Mesodermal cell (in vitro differentiated cells): ENCODE measurements around the gene TRIM66. TPM values are rescaled to one million over a fixed set of nuclear protein-coding genes. Genes with fewer than 3 reads are reported as not detected.

Source experiments
- H3K27ac ChIP-seq: 2 replicates; pipeline ENCODE4 v1.7.0; 2013; ENCODE audit warnings: mild to moderate bottlenecking, low read depth, low read length, moderate library complexity; ENCODE audit not compliant: severe bottlenecking
- H3K36me3 ChIP-seq: 2 replicates; pipeline ENCODE4 v1.7.1; 2013; ENCODE audit warnings: mild to moderate bottlenecking, low read length, moderate library complexity; ENCODE audit not compliant: control insufficient read depth, insufficient read depth
- H3K4me1 ChIP-seq: one replicate; pipeline ENCODE4 v1.7.1; 2013; ENCODE audit warnings: mild to moderate bottlenecking, low read length; ENCODE audit not compliant: insufficient read depth, control insufficient read depth, poor library complexity, severe bottlenecking
- H3K4me3 ChIP-seq: 2 replicates; pipeline ENCODE4 v1.7.0; 2013; ENCODE audit warnings: low read length, control low read depth, mild to moderate bottlenecking; ENCODE audit not compliant: insufficient read depth, poor library complexity, severe bottlenecking; ENCODE audit errors: extremely low read depth
- H3K9me3 ChIP-seq: 2 replicates; pipeline ENCODE4 v1.7.1; 2013; ENCODE audit warnings: mild to moderate bottlenecking, low read length, moderate library complexity; ENCODE audit not compliant: control insufficient read depth
- WGBS, 2 experiments: methylation state at CpG; one replicate each; pipeline ENCODE4 v1.1.5; 2013; ENCODE audit warnings: missing lambda C conversion rate in 2 of 2; ENCODE audit not compliant: insufficient coverage in 2 of 2; 5-methylcytosine and 5-hydroxymethylcytosine counted together
- polyA plus RNA-seq, 2 experiments: library from polyadenylated mRNA; stranded (reverse); fragments of 50-300 nt; gene quantifications; one replicate each; pipeline ENCODE4 v1.2.3, GENCODE V29; 2013

TRIM66 gene
- 4.3 TPM for polyA plus RNA-seq (2013, experiment 1 of 2)
- 3.9 TPM for polyA plus RNA-seq (2013, experiment 2 of 2)

GRCh38 chr11:8682303-8683114 is at the start of gene TRIM66, which contains the start of gene RPL27A:
Gene TRIM66, minus strand, starts transcription at chr11:8682665. Its CDS starts 10,391 bp downstream, at chr11:8672274.
Gene RPL27A, plus strand, starts transcription at chr11:8682792. Its CDS starts 22 bp downstream, at chr11:8682814.
- peak within 1 kb of the TSS; percentile 99 for H3K4me3 ChIP-seq
- H3K27ac ChIP-seq = peak within 1 kb of the TSS; percentile 88
- peaks cover 24% of the 10 kb centered on the region for H3K4me1 ChIP-seq
- WGBS, 2 experiments = 0% methylated on average over 50 to 52 of the region's 67 CpGs
- H3K9me3 ChIP-seq = no peaks in the 10 kb centered on the region
- peaks cover 44% of the 10 kb centered on the region for H3K36me3 ChIP-seq

DNA sequence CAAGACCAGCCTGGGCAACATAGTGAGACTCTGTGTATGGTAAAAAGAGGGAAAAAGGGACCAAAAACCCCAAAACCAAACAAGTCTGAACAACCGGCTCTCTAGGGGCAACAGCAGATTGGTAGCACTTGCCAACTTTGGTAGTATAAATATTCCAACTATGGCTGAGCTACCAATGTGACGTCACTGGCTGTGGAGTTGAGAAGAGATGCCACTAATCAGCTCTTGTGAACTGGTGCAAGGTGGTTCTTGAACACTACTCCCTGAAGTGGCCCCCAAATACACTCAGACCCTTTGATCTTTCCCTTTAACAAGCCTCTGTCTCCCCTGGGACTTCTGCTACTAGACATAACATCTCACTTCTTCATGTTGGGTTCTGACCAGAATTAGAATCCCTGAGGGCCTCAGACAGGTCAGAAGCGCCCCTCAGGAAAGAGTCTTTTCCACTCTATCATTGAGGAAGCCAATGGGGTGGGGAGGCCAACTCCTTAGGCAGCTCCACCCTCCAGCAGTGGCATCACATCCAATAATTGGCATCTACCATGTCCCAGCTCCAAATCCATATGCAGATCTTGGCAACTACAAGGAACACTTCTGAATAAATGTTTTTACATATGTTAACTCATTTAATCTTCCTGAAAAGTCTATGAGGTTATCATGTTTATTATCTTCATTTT is 49.3 kb upstream of the TRIM66 start:
- Histone ChIP-seq H3K27ac (no peak overlapping the region), H3K9me3 (no peaks in the 10 kb centered on the region), H3K4me1 (peaks cover 49% of the 10 kb centered on the region), H3K4me3 (no peak overlapping the region), H3K36me3 (peaks cover 33% of the 10 kb centered on the region)
- WGBS, 2 experiments = 100% methylated on average over 1 of the region's 3 CpGs

DNA sequence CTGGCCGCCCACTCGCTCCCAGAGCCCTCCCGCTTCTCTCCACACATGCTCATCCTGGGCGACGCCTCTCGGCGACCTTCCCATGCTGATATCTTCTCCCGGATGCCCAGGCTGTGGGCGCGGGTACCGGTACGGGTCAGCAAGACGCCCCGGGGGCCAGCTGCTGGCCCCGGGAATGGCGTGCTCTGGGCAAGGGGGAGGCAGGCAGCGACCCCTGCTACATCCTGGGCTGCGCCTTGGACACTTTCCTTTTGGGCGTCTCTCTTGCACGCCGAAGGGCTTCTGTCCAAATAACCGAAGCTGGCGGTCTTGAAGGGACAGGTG is 48.2 kb upstream of the TRIM66 start:
- H3K9me3 ChIP-seq = no peaks in the 10 kb centered on the region
- H3K36me3 ChIP-seq = peaks cover 38% of the 10 kb centered on the region
- H3K4me3 ChIP-seq = no peak overlapping the region
- no peak overlapping the region for H3K27ac ChIP-seq
- 94 to 97% methylated on average over 21 to 23 of the region's 23 CpGs for WGBS, 2 experiments
- peaks cover 44% of the 10 kb centered on the region for H3K4me1 ChIP-seq

GRCh38 chr11:8729837-8730696 is 47.6 kb upstream of the TRIM66 start:
- Histone ChIP-seq H3K27ac (no peak overlapping the region), H3K9me3 (no peaks in the 10 kb centered on the region), H3K36me3 (peaks cover 44% of the 10 kb centered on the region), H3K4me3 (no peak overlapping the region), H3K4me1 (peaks cover 44% of the 10 kb centered on the region)
- WGBS, 2 experiments = 93 to 94% methylated on average over 34 to 37 of the region's 38 CpGs

GRCh38 chr11:8729067-8729466 is 46.6 kb upstream of the TRIM66 start:
- Histone ChIP-seq H3K4me3 (no peak overlapping the region), H3K27ac (peak overlapping the region; percentile 2), H3K9me3 (no peaks in the 10 kb centered on the region), H3K4me1 (peaks cover 50% of the 10 kb centered on the region), H3K36me3 (peaks cover 54% of the 10 kb centered on the region)
- 60% methylated on average over 1 of the region's 6 CpGs; no CpG with 5 or more reads in 1 of the 2 experiments for WGBS, 2 experiments

- no peaks in the 10 kb centered on the region for H3K9me3 ChIP-seq
- peaks cover 47% of the 10 kb centered on the region for H3K4me1 ChIP-seq
- WGBS, 2 experiments = 71 to 81% methylated on average over 4 of the region's 4 CpGs
- peaks cover 58% of the 10 kb centered on the region for H3K36me3 ChIP-seq
- H3K4me3 ChIP-seq = no peak overlapping the region
- peak overlapping the region; percentile 2 for H3K27ac ChIP-seq
Observed at GRCh38 chr11:8728563-8728962, 46.1 kb upstream of the TRIM66 start.

DNA sequence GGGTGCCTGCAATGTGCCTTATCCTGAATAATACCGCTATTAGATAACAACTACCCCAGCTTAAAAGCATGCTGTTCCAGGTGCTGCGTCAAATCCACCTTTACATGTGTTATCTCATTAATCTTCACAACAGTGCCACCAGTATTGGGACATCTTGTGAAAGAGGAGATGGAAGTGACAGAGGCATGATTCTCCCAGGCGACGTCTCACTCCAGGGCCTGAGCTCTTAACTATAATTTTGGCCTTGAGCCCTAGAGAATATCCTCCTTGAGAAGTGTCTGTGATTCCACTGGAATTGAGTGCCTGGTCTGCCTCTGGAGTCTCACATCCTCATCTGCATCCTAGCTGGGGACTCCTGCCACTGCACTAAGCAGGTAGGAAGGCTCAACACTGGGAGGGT is 43.9 kb upstream of the TRIM66 start:
- 94 to 100% methylated on average over 2 to 3 of the region's 4 CpGs for WGBS, 2 experiments
- Histone ChIP-seq H3K9me3 (no peaks in the 10 kb centered on the region), H3K27ac (no peak overlapping the region), H3K4me1 (peaks cover 52% of the 10 kb centered on the region), H3K4me3 (no peak overlapping the region), H3K36me3 (peaks cover 62% of the 10 kb centered on the region)

- 95 to 100% methylated on average over 5 to 7 of the region's 7 CpGs for WGBS, 2 experiments
- H3K4me3 ChIP-seq = no peak overlapping the region
- H3K36me3 ChIP-seq = peaks cover 45% of the 10 kb centered on the region
- no peaks in the 10 kb centered on the region for H3K9me3 ChIP-seq
- H3K4me1 ChIP-seq = peaks cover 67% of the 10 kb centered on the region
- peak overlapping the region; percentile 53 for H3K27ac ChIP-seq
Observed at GRCh38 chr11:8724682-8725081, 42.2 kb upstream of the TRIM66 start.

- Histone ChIP-seq H3K36me3 (peaks cover 44% of the 10 kb centered on the region), H3K27ac (no peak overlapping the region), H3K4me1 (peaks cover 67% of the 10 kb centered on the region), H3K4me3 (no peak overlapping the region), H3K9me3 (no peaks in the 10 kb centered on the region)
- WGBS, 2 experiments = 83 to 88% methylated on average over 3 to 4 of the region's 7 CpGs
Observed at GRCh38 chr11:8723711-8724110, 41.2 kb upstream of the TRIM66 start.

DNA sequence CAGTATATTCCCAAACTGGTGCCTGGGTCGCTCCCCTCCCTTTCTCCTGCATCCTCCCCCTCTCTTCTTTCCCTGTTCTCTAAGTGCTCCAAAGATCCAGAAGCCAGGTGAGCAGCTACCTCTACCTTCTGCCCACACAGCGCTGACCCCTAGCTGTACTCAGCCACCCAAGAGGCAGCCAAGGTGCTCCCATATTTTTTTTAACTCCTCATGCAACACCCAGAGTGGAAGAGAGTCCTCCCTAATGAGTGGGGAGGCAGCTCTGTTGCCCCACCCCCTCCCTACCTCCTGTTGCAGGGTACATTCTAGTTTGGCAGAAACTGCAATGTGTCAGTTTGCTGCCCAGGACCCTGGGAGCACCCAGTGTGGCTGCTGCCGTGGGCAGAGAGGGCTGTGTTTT is 40.3 kb upstream of the TRIM66 start:
- Histone ChIP-seq H3K4me3 (no peak overlapping the region), H3K27ac (peak overlapping the region; percentile 98), H3K36me3 (peaks cover 44% of the 10 kb centered on the region), H3K9me3 (no peaks in the 10 kb centered on the region), H3K4me1 (peaks cover 66% of the 10 kb centered on the region)
- 90 to 100% methylated on average over 3 of the region's 3 CpGs for WGBS, 2 experiments
